ENCODE measurements around the gene THOC5. TPM values are rescaled to one million over a fixed set of nuclear protein-coding genes. Genes with fewer than 3 reads are reported as not detected.

The THOC5 gene
- total and polyA plus RNA-seq, 2 experiments from 2014 or later = 23.0 to 27.7 TPM

DNA sequence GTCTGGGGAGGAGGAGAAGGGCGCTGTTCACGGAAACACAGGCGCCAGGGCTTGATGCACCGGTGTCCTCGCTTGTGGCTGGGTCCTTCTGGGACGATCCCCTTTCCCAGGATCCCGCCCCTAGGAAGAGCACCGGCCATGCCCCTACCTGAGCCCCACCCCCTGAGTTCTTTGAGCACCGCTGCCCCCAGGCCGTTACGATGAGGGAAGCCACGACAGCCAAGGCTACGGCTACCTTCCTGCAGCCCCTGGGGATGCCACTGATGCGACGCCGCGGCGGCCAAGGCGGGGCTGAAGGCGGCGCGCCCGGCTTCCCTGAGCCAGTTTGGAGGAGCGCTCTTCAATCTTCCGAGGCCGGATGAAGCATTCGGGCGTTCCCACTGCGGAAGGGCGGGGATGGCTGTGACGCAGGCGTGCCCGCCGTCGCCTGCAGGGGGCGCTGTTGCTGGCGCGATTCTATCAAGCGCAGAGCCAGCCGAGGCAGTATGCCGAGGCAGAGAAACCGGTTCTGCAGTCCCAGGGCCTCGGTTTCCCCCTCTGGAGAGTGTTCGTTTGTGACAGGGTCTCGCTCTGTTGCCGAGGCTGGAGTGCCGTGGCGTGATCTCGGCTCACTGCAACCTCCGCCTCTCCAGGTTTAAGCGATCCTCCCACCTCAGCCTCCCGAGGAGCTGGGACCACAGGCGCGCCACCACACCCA lies 83.2 kb downstream of the THOC5 start:
- no peak overlapping the region for H3K27ac ChIP-seq
- peak overlapping the region; percentile 56 for H2AFZ ChIP-seq
- peak; percentile 80 for DNase-seq (ENCODE audit: low spot score)
- no peaks in the 10 kb centered on the region for H3K9me2 ChIP-seq (replicated peaks; ENCODE audit: insufficient read depth)
- H3K9me3 ChIP-seq (ENCODE audit: low read depth) = no peaks in the 10 kb centered on the region
- peak overlapping the region; percentile 89 for H3K4me2 ChIP-seq
- WGBS (ENCODE audit: low lambda C conversion rate, missing lambda C conversion rate) = 13% methylated on average over 54 of the region's 54 CpGs
- no peaks in the 10 kb centered on the region for H3K4me1 ChIP-seq (ENCODE audit: insufficient read depth)
- H4K20me1 ChIP-seq (ENCODE audit: insufficient read depth, poor library complexity, severe bottlenecking) = no peaks in the 10 kb centered on the region
- TF ChIP-seq, protein P1, sequence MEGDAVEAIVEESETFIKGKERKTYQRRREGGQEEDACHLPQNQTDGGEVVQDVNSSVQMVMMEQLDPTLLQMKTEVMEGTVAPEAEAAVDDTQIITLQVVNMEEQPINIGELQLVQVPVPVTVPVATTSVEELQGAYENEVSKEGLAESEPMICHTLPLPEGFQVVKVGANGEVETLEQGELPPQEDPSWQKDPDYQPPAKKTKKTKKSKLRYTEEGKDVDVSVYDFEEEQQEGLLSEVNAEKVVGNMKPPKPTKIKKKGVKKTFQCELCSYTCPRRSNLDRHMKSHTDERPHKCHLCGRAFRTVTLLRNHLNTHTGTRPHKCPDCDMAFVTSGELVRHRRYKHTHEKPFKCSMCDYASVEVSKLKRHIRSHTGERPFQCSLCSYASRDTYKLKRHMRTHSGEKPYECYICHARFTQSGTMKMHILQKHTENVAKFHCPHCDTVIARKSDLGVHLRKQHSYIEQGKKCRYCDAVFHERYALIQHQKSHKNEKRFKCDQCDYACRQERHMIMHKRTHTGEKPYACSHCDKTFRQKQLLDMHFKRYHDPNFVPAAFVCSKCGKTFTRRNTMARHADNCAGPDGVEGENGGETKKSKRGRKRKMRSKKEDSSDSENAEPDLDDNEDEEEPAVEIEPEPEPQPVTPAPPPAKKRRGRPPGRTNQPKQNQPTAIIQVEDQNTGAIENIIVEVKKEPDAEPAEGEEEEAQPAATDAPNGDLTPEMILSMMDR (IDR thresholded peaks at IDR 0.05; ENCODE audit: poor library complexity) = peak; percentile 93
- TF ChIP-seq EZH2 (IDR thresholded peaks at IDR 0.05; ENCODE audit: borderline replicate concordance) = no peak
- H3K79me2 ChIP-seq = no peaks in the 10 kb centered on the region
- H3K36me3 ChIP-seq (replicated peaks; ENCODE audit: insufficient read depth, low read depth) = no peaks in the 10 kb centered on the region
- H3K4me3 ChIP-seq = peak overlapping the region; percentile 29
- H3K27me3 ChIP-seq = peaks cover 37% of the 10 kb centered on the region

DNA sequence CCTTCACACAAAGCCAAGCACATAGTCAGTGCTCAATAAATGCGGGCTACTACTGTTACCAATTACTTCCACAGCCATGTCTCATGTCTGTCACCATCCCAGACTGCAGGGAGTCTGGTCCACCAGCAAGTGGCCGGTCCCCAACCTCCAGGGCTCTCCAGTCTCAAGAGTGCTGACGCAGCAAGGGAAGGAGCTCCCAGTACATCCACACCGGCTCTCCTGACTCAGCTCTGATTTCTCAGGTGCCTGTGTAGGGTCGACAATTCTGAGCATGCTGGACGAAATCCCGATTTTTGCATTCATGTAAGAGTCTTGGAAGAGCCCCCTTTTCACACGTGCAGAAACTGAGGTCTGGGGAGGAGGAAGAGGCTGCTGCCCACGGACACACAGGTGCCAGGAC lies 83.8 kb downstream of the THOC5 start:
- Histone ChIP-seq H3K4me1 (ENCODE audit: insufficient read depth) (no peaks in the 10 kb centered on the region), H3K27ac (no peak overlapping the region), H3K27me3 (peaks cover 37% of the 10 kb centered on the region), H3K4me3 (no peak overlapping the region), H2AFZ (no peak overlapping the region), H3K79me2 (no peaks in the 10 kb centered on the region), H4K20me1 (ENCODE audit: insufficient read depth, poor library complexity, severe bottlenecking) (no peaks in the 10 kb centered on the region), H3K4me2 (peak overlapping the region; percentile 89), H3K9me3 (ENCODE audit: low read depth) (no peaks in the 10 kb centered on the region), H3K9me2 (replicated peaks; ENCODE audit: insufficient read depth) (no peaks in the 10 kb centered on the region), H3K36me3 (replicated peaks; ENCODE audit: insufficient read depth, low read depth) (no peaks in the 10 kb centered on the region)
- WGBS (ENCODE audit: low lambda C conversion rate, missing lambda C conversion rate) = 25% methylated on average over 9 of the region's 9 CpGs
- TF ChIP-seq EZH2phosphoT487 (IDR thresholded peaks at IDR 0.05; ENCODE audit: low read depth, severe bottlenecking, unreplicated experiment) (no peak), EZH2 (IDR thresholded peaks at IDR 0.05; ENCODE audit: borderline replicate concordance) (no peak)
- TF ChIP-seq, protein P1 (IDR thresholded peaks at IDR 0.05; ENCODE audit: poor library complexity) = no peak
- peak; percentile 46 for DNase-seq (ENCODE audit: low spot score)

DNA sequence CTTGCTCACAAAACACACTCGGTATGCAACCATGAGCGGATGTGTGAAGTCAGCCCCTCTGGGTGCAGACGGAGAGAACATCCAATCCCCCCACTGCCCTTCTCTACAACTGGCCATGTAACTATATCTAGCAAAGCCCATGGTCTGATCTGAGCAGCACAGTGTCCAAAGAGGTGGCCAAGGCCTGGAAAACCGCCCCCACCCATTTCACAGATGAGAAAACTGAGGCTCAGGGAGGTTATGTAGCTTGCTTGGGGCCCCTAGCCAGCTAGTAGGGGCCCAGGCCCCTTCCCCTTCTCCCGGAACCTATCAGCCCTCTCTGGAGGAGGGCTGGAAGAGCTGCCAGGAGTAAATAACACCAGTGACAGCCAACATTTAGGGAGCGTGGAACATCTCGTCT lies 89.0 kb downstream of the THOC5 start:
- no peak for DNase-seq (ENCODE audit: low spot score)
- Histone ChIP-seq H3K36me3 (replicated peaks; ENCODE audit: insufficient read depth, low read depth) (no peaks in the 10 kb centered on the region), H3K4me2 (no peak overlapping the region), H2AFZ (no peak overlapping the region), H3K79me2 (no peaks in the 10 kb centered on the region), H3K27me3 (peaks cover 14% of the 10 kb centered on the region), H4K20me1 (ENCODE audit: insufficient read depth, poor library complexity, severe bottlenecking) (no peaks in the 10 kb centered on the region), H3K4me3 (no peak overlapping the region), H3K9me2 (replicated peaks; ENCODE audit: insufficient read depth) (no peaks in the 10 kb centered on the region), H3K27ac (no peak overlapping the region), H3K9me3 (ENCODE audit: low read depth) (no peaks in the 10 kb centered on the region), H3K4me1 (ENCODE audit: insufficient read depth) (no peaks in the 10 kb centered on the region)
- WGBS (ENCODE audit: low lambda C conversion rate, missing lambda C conversion rate) = 88% methylated on average over 7 of the region's 7 CpGs
- no peak for TF ChIP-seq EZH2 (IDR thresholded peaks at IDR 0.05; ENCODE audit: borderline replicate concordance)
- no peak for TF ChIP-seq EZH2phosphoT487 (IDR thresholded peaks at IDR 0.05; ENCODE audit: low read depth, severe bottlenecking, unreplicated experiment)
- TF ChIP-seq, protein P1 (IDR thresholded peaks at IDR 0.05; ENCODE audit: poor library complexity) = no peak

Data from hepatocyte (in vitro differentiated cells).